HepG2 (cell line): ENCODE data around the gene MNAT1. TPM values are rescaled to one million over a fixed set of nuclear protein-coding genes. Genes with fewer than 3 reads are reported as not detected.

Experiments used
- ATAC-seq: fragments of 200-7000 bp; cut with Tn5 transposase; 3 replicates; pipeline ENCODE4 v1.9.1; 2020; ENCODE audit warnings: mild to moderate bottlenecking, moderate library complexity
- BruUV-seq: library from RNA; stranded (reverse); fragments of 400-500 nt; replicated peaks from 2 replicates; lab custom pipeline; 2021; lab: Mats Ljungman, UMichigan
- CTCF ChIA-PET: fragments of 300-600 bp; formaldehyde crosslinking; extraction: SDS; loops from one replicate; lab custom pipeline; 2021; ENCODE audit warnings: low total read pairs, inconsistent platforms, low intra/inter-chr PET ratio; lab: Yijun Ruan, JAX
- POLR2A ChIA-PET: fragments of 350-600 bp; sonication (Branson Sonifier 250); formaldehyde crosslinking; loops from one replicate; lab custom pipeline; 2020; ENCODE audit warnings: antibody characterized with exemption, inconsistent platforms; lab: Yijun Ruan, JAX
- DNase-seq: peaks from one replicate; pipeline ENCODE4 v3.0.0-alpha.2; 2015; ENCODE audit warnings: low spot score
- FAIRE-seq: peaks from 3 replicates; lab custom pipeline; 2011; peaks lifted over from hg19 to GRCh38; lab: Jason Lieb, UNC
- H2AFZ ChIP-seq: one replicate; pipeline ENCODE4 v1.6.1; 2011; ENCODE audit warnings: low read length, inconsistent platforms
- H3K27ac ChIP-seq: fragments of 300-600 bp; 3 replicates; pipeline ENCODE4 v1.8.0; 2011; ENCODE audit warnings: mixed run types, mild to moderate bottlenecking, mixed read lengths, low read length, inconsistent platforms; ENCODE audit not compliant: insufficient read depth; ENCODE audit errors: extremely low read length
- H3K27me3 ChIP-seq, 2 experiments: fragments of 200-600 bp in 1 of 2; 2 replicates in 1 of 2; 3 replicates in 1 of 2; pipeline versions ENCODE4 v1.6.0 to v1.8.0; 2011; ENCODE audit warnings: low read length in 2 of 2, mild to moderate bottlenecking in 2 of 2, moderate library complexity in 2 of 2, inconsistent platforms in 1 of 2; ENCODE audit not compliant: insufficient read depth in 2 of 2, control insufficient read depth in 1 of 2
- H3K36me3 ChIP-seq, 2 experiments: fragments of 200-600 bp in 1 of 2; replicated peaks in 1 of 2; 2 replicates in 1 of 2; 3 replicates in 1 of 2; pipeline versions ENCODE4 v1.5.1 to v1.8.0; 2011; ENCODE audit warnings: low read length in 2 of 2, inconsistent platforms in 1 of 2; ENCODE audit not compliant: insufficient read depth in 2 of 2, control insufficient read depth in 1 of 2
- H3K4me1 ChIP-seq: 2 replicates; pipeline ENCODE4 v1.5.1; 2012; ENCODE audit warnings: low read length, inconsistent platforms; ENCODE audit not compliant: insufficient read depth
- H3K4me2 ChIP-seq: 2 replicates; pipeline ENCODE4 v1.6.0; 2011; ENCODE audit warnings: low read depth, low read length, inconsistent platforms
- H3K4me3 ChIP-seq, 3 experiments: fragments of 200-600 bp in 1 of 3; sonication (generic), shearing (Covaris generic) in 1 of 3; replicated peaks in 1 of 3; 2 replicates each; pipeline ENCODE4 v1.5.1; 2011 to 2016; ENCODE audit warnings: low read length in 3 of 3, inconsistent platforms in 2 of 3, low read depth in 2 of 3, mild to moderate bottlenecking in 2 of 3, control low read depth in 1 of 3, mixed read lengths in 1 of 3; ENCODE audit not compliant: insufficient read depth in 1 of 3
- H3K79me2 ChIP-seq: one replicate; pipeline ENCODE4 v1.6.1; 2011; ENCODE audit warnings: low read length, inconsistent platforms; ENCODE audit not compliant: insufficient read depth
- H3K9ac ChIP-seq: 2 replicates; pipeline ENCODE4 v1.6.0; 2011; ENCODE audit warnings: mild to moderate bottlenecking, low read depth, low read length, inconsistent platforms; ENCODE audit not compliant: insufficient read depth
- H3K9me3 ChIP-seq: 2 replicates; pipeline ENCODE4 v1.5.1; 2012; ENCODE audit warnings: mild to moderate bottlenecking, low read length
- H4K20me1 ChIP-seq: 2 replicates; pipeline ENCODE4 v1.6.0; 2011; ENCODE audit warnings: inconsistent platforms, mild to moderate bottlenecking, low read length, moderate library complexity; ENCODE audit not compliant: insufficient read depth
- HDAC6 ChIP-seq: fragments of 200-600 bp; sonication (generic); IDR thresholded peaks from 2 replicates; pipeline ENCODE4 v1.7.0; 2017; ENCODE audit warnings: mild to moderate bottlenecking, antibody characterized with exemption, low read length, low read depth
- NR3C1 ChIP-seq: sonication (generic); formaldehyde crosslinking; IDR thresholded peaks from 2 replicates; pipeline ENCODE4 v1.4.0; 2020; ENCODE audit warnings: missing genetic modification reagents
- SIX4 ChIP-seq: sonication (generic); formaldehyde crosslinking; IDR thresholded peaks from 2 replicates; pipeline ENCODE4 v1.4.0; 2020; ENCODE audit warnings: missing genetic modification reagents
- TCF12 ChIP-seq, 2 experiments: fragments of 450-650 bp in 1 of 2; sonication (generic) in 1 of 2; formaldehyde crosslinking in 1 of 2; IDR thresholded peaks; 2 replicates each; pipeline versions ENCODE4 v1.6.1 to v1.8.0; 2017 to 2022; ENCODE audit warnings: antibody characterized with exemption in 1 of 2, mild to moderate bottlenecking in 1 of 2, missing genetic modification reagents in 1 of 2, moderate library complexity in 1 of 2
- TEAD2 ChIP-seq: sonication (generic); formaldehyde crosslinking; IDR thresholded peaks from 2 replicates; pipeline ENCODE4 v1.9.0; 2021; ENCODE audit warnings: missing genetic modification reagents
- ZBTB38 ChIP-seq: sonication (generic); formaldehyde crosslinking; IDR thresholded peaks from 2 replicates; pipeline ENCODE4 v1.5.1; 2020; ENCODE audit warnings: mild to moderate bottlenecking, missing genetic modification reagents
- ZNF138 ChIP-seq: sonication (generic); formaldehyde crosslinking; IDR thresholded peaks from 2 replicates; pipeline ENCODE4 v1.5.0; 2020; ENCODE audit warnings: mild to moderate bottlenecking, low read depth, missing genetic modification reagents
- ZNF180 ChIP-seq: sonication (generic); formaldehyde crosslinking; IDR thresholded peaks from 2 replicates; pipeline ENCODE4 v1.4.0; 2020; ENCODE audit warnings: low read depth, missing genetic modification reagents, borderline replicate concordance
- ZNF720 ChIP-seq: sonication (generic); formaldehyde crosslinking; IDR thresholded peaks from 2 replicates; pipeline ENCODE4 v1.4.0; 2020; ENCODE audit warnings: missing genetic modification reagents
- ZSCAN25 ChIP-seq: sonication (generic); formaldehyde crosslinking; IDR thresholded peaks from 2 replicates; pipeline ENCODE4 v1.8.0; 2022; ENCODE audit warnings: mild to moderate bottlenecking, missing genetic modification reagents
- WGBS: methylation state at CpG from one replicate; pipeline ENCODE4 v1.1.6; 2017; ENCODE audit warnings: low lambda C conversion rate; 5-methylcytosine and 5-hydroxymethylcytosine counted together
- in situ Hi-C: cut with HindIII; loops from 2 replicates; pipeline ENCODE4 v1.10.0; 2017; ENCODE audit warnings: low pct_unique_long_range_greater_than_20kb; ENCODE audit not compliant: extremely low pct_ligation_motif_present
- intact Hi-C: fragments of 100-400 bp; cut with micrococcal nuclease; formaldehyde crosslinking; loops from one replicate; pipeline ENCODE4 v1.10.0; 2022; ENCODE audit not compliant: unreplicated experiment
- polyA plus RNA-seq, 8 experiments: library from polyadenylated mRNA; depleted of rRNA in 3 of 8; stranded (reverse) in 7 of 8; unstranded in 1 of 8; fragments of >200 nt; fragmentation: Illumina TruSeq in 4 of 8; extraction: Trizol in 4 of 8; gene quantifications; 2 replicates each; pipeline versions ENCODE4 v1.2.1 to v1.2.3, GENCODE V29; 2011 to 2016; ENCODE audit warnings: low read depth in 4 of 8, missing spikeins in 1 of 8, mixed read lengths in 1 of 8; ENCODE audit not compliant: insufficient read depth in 1 of 8
- total RNA-seq, 5 experiments: library from RNA; depleted of rRNA; stranded (reverse); fragments of >200 nt; fragmentation: Illumina TruSeq; extraction: Trizol; gene quantifications; 2 replicates each; pipeline ENCODE4 v1.2.3, GENCODE V29; 2016; ENCODE audit warnings: low read depth in 1 of 5
- TF ChIP-seq, protein P1 (sequence below): sonication (generic); formaldehyde crosslinking; IDR thresholded peaks from 2 replicates; pipeline ENCODE4 v1.4.0; 2020; ENCODE audit warnings: low read depth, mild to moderate bottlenecking, missing genetic modification reagents
- TF ChIP-seq, protein P2 (sequence below): sonication (generic); formaldehyde crosslinking; IDR thresholded peaks from 2 replicates; pipeline ENCODE4 v1.4.0; 2020; ENCODE audit warnings: missing genetic modification reagents, borderline replicate concordance

MNAT1 gene
- total and polyA plus RNA-seq, 2 of the 13 experiments (the other 11 are each of a cell fraction or from before 2014, with no cell fraction given) = 49.2 to 94.8 TPM

DNA sequence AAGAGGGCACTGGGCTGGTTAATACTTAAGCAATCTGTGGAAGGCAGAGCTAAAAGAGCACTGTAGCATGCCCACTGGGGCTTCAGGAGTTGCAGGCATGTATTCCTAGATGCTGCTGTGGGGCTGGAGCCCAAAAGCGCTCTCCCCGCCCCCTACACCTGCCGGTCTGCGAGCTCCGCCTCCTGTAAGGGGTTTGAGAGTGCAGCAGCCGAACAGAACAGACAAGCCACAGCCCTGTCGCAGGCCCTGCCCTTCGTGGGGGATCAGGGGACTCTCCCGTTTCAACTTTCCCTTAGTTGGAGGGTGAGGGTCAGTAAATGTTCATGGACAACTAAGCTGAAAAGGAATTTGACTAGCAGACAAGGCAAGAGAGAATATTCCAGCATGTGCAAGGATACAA lies 264.1 kb downstream of the MNAT1 start:
- Histone ChIP-seq H3K4me3 (no peak overlapping the region), H3K9ac (no peak overlapping the region), H3K27me3 (no peaks in the 10 kb centered on the region), H4K20me1 (no peaks in the 10 kb centered on the region), H3K4me1 (no peaks in the 10 kb centered on the region), H3K36me3 (0 out of 5 replicates have a peak, but pooled peaks cover 0 to 6% of the 10 kb centered on the region in 2 experiments), H3K79me2 (no peaks in the 10 kb centered on the region), H2AFZ (no peak overlapping the region), H3K27ac (no peak overlapping the region), H3K9me3 (no peaks in the 10 kb centered on the region), H3K4me2 (no peak overlapping the region)
- in situ Hi-C loops (no loop called here), intact Hi-C loops (no loop called here)
- FAIRE-seq = no peak
- no peak for TF ChIP-seq ZNF138
- DNase-seq = no peak
- 97% methylated on average over 9 of the region's 9 CpGs for WGBS
- no peak for ATAC-seq
- CTCF ChIA-PET = no interaction called here
- POLR2A ChIA-PET = no interaction called here
- no TSS peak for BruUV-seq

DNA sequence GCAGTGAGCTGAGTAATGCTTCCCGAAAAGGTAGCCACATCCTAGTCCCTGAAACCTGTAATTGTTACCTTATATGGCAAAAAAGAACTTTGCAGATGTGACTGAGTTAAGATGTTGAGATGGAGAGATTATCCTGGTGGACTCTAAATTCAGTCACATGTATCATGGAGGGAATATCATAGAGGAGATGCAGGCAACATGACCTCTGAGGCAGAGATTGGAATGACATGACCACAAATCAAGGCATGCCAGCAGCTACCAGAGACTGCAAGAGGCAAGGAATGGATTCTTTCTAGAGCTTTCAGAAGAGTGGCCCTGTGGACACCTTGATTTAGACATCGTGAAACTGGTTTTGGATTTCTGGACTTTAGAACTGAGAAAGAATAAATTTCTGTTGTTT lies 265.0 kb downstream of the MNAT1 start:
- intact Hi-C loops (no loop called here), in situ Hi-C loops (no loop called here)
- Histone ChIP-seq H3K9ac (no peak overlapping the region), H3K36me3 (0 out of 5 replicates have a peak, but pooled peaks cover 0 to 5% of the 10 kb centered on the region in 2 experiments), H3K4me1 (no peaks in the 10 kb centered on the region), H3K27ac (no peak overlapping the region), H3K79me2 (no peaks in the 10 kb centered on the region), H3K9me3 (no peaks in the 10 kb centered on the region), H3K27me3 (no peaks in the 10 kb centered on the region), H3K4me3 (no peak overlapping the region), H2AFZ (no peak overlapping the region), H4K20me1 (no peaks in the 10 kb centered on the region), H3K4me2 (no peak overlapping the region)
- DNase-seq (no peak), ATAC-seq (no peak), FAIRE-seq (no peak)
- no peak for TF ChIP-seq SIX4 (CRISPR knock-in tag)
- TF ChIP-seq TCF12 (IDR thresholded peaks at IDR 0.05) = no peak
- no peak for TF ChIP-seq TCF12 (CRISPR knock-in tag; IDR thresholded peaks at IDR 0.05)
- no peak for TF ChIP-seq ZSCAN25 (CRISPR knock-in tag)
- no peak for TF ChIP-seq ZNF720 (CRISPR knock-in tag)
- no peak for TF ChIP-seq NR3C1 (CRISPR knock-in tag)
- no peak for TF ChIP-seq TEAD2 (CRISPR knock-in tag)
- TF ChIP-seq ZBTB38 (CRISPR knock-in tag) = no peak
- TF ChIP-seq, protein P1, sequence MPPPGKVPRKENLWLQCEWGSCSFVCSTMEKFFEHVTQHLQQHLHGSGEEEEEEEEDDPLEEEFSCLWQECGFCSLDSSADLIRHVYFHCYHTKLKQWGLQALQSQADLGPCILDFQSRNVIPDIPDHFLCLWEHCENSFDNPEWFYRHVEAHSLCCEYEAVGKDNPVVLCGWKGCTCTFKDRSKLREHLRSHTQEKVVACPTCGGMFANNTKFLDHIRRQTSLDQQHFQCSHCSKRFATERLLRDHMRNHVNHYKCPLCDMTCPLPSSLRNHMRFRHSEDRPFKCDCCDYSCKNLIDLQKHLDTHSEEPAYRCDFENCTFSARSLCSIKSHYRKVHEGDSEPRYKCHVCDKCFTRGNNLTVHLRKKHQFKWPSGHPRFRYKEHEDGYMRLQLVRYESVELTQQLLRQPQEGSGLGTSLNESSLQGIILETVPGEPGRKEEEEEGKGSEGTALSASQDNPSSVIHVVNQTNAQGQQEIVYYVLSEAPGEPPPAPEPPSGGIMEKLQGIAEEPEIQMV (CRISPR knock-in tag) = no peak
- TF ChIP-seq, protein P2, sequence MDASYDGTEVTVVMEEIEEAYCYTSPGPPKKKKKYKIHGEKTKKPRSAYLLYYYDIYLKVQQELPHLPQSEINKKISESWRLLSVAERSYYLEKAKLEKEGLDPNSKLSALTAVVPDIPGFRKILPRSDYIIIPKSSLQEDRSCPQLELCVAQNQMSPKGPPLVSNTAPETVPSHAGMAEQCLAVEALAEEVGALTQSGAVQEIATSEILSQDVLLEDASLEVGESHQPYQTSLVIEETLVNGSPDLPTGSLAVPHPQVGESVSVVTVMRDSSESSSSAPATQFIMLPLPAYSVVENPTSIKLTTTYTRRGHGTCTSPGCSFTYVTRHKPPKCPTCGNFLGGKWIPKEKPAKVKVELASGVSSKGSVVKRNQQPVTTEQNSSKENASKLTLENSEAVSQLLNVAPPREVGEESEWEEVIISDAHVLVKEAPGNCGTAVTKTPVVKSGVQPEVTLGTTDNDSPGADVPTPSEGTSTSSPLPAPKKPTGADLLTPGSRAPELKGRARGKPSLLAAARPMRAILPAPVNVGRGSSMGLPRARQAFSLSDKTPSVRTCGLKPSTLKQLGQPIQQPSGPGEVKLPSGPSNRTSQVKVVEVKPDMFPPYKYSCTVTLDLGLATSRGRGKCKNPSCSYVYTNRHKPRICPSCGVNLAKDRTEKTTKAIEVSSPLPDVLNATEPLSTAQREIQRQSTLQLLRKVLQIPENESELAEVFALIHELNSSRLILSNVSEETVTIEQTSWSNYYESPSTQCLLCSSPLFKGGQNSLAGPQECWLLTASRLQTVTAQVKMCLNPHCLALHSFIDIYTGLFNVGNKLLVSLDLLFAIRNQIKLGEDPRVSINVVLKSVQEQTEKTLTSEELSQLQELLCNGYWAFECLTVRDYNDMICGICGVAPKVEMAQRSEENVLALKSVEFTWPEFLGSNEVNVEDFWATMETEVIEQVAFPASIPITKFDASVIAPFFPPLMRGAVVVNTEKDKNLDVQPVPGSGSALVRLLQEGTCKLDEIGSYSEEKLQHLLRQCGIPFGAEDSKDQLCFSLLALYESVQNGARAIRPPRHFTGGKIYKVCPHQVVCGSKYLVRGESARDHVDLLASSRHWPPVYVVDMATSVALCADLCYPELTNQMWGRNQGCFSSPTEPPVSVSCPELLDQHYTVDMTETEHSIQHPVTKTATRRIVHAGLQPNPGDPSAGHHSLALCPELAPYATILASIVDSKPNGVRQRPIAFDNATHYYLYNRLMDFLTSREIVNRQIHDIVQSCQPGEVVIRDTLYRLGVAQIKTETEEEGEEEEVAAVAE (CRISPR knock-in tag) = no peak
- no peak for TF ChIP-seq HDAC6
- TF ChIP-seq ZNF180 (CRISPR knock-in tag) = no peak
- ChIA-PET POLR2A (no interaction called here), CTCF (no interaction called here)
- WGBS = 100% methylated on average over 2 of the region's 2 CpGs
- BruUV-seq = no TSS peak
